Hematopoietic multipotent progenitor cell treated with erythropoietin and hydrocortisone succinate and interleukin-3 and kit ligand, for 6 days (in vitro differentiated cells): ENCODE results near the gene MYO18A.
"Not testable (repeated sequence)": the region's sequence is repeated elsewhere in the genome, so short reads cannot be mapped to it uniquely, and the experiment has no call there.

Source experiments
- DNase-seq: peaks from one replicate; pipeline ENCODE4 v3.0.0-alpha.2; 2015

Gene MYO18A

DNA sequence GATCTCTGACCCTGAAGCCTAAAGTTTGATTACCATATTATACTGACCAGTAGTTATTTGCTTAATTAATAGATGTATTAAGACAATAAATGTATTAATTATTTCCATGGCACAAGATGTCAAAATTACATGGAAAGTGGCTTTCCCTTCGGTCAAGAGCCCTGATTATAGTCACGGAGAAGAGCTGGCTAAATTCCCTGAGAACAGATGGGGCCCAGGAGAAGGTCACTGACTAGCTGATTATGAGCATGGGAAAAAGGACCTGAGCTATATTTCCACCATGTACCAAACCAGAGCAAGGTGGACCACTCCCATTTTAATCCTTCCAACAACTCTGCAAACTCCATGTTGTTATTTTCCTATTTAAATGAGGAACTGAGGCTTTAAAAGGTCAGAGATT, 12.9 kb upstream of the MYO18A start:
- DNase-seq, result no peak

DNA sequence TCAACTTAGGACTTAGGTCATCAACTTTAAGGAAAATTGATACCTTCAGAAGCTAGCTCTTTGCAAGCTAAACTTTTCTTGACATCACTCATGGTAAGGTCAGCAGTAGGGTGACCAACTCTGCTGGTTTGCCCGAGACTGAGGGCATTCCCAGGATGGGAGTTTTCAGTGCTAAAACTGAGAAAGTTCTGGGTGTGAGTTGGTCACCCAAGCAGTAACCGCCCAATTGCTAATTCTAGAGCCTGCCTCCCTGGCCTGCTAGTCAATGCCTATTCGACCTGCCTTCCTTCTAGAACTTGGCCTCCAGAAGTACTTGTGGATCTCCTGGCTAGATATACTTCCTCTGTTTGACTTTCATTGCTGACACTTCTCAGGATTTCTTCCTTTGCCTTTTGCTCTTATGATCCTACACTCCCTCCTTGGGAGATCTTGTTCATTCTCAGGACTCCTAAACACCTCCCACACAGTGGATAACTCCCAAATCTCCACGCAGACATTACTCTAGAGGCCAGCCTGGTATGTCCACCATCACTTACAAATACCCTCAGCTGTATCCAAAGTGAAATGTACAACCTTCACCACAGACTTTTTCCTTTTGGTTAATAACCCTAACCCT, 10.5 kb upstream of the MYO18A start:
- no peak for DNase-seq

DNA sequence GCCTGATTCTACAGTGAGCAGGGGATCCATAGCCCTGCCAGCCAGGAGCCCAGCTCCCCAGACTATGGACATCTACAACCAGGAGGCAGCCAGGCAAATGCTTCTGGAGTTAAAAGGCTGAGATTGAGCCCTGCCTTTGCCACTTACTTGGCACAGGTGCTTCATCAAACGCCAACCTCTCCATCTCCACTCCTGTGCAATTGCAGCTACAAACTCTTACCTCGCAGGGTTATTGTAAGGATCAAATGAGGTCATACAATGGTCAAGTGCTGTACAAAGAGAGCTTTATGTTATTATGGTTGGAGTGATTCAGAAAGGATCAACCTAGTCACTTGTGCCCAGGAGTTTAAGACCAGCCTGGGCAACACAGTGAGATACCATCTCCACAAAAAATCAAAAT, 9.8 kb upstream of the MYO18A start:
- DNase-seq, result no peak

DNA sequence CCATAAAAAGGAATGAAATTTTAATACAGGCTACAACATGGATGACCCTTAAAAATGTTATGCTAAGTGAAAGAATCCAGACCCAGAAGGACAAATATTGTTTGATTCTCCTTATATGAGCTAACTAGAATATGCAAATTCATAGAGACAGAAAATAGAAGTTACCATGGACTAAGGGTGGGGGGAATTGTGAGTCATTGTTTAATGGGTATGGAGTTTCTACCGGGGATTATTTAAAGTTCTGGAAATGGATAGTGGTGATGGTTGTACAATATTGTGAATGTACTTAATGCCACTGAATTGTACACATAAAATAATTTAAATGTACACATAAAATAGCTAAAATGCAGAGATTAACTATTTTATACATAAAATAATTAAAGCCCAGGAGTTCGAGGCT, 9.2 kb upstream of the MYO18A start:
- DNase-seq, result no peak

DNA sequence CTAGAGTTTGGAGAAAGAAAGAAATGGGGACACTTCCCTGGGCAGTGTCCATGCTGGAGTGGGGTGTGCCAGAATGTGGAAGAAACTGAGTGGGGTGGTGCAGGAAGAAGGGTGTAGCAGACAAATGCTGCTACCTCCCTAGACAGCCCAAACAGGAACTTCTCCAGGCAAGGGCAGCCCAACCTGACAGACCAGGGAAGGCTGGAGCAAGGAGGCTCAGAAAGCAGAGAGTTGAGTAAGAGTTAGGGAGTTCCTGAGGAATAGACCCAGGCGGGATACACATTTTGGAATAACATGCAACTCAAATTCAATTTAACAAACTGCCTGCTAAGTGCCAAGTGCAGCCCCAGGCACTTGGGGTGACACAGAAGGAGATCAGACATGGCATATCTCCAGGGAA, 1.0 kb upstream of the MYO18A start:
- DNase-seq, result no peak

DNA sequence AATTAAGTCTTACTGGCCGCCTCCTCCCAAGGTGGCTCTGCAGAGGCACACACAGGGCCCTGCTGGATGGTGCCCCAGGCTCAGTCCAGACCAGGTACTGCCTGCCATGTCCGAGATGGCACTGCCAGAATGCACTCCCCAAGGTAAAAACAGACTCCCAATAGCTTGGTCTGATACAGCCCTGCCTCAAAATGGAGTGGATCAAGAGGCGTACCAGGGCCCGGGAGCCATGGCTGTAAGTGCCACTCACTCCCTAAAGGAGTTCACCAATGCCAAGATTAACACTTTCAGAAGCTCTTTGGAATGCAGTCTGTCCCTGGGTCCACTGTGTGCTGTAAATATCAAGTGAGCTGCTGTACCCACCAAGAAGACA, 576 bp upstream of the MYO18A start:
- DNase-seq, result no peak

DNA sequence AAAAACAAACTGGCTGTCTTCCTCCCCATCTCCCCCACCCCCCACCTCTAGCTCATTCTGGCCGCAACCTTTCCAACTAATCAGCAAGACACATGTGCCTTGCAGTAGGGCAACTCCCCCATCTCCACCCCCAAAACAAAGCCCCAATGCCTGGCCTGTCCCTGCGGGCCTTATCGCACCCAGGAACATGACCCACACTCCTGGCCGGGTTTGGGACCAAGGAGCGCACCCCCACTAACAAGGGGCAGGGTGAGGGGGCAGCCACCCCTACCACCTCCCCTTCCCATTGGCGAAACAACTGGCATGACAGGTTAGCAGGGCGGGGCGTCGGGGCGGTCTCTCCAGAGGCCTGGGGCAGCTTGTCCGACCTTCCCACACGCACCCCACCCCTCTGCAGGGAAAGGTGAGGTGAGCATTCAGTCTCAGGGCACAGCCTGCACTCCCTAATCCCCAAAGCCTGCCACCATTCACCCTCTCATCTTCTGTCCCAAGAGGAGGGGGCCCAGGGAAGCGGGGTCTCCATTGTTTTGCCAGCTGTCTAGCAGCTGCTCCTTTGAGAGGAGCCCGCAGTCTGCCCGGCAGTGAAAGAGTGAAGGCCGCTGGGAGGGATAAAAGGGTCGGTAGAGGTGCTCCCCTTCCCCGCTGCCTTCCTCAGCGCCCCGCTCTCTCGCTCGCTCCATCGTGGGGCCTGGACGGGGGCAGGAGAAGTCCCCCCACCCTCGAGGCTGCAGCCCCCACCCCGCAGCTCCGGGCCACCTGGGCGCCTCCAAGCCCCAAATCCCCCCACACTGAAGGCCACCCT, 765 bp downstream of the MYO18A start:
- DNase-seq, result peak; percentile 93

DNA sequence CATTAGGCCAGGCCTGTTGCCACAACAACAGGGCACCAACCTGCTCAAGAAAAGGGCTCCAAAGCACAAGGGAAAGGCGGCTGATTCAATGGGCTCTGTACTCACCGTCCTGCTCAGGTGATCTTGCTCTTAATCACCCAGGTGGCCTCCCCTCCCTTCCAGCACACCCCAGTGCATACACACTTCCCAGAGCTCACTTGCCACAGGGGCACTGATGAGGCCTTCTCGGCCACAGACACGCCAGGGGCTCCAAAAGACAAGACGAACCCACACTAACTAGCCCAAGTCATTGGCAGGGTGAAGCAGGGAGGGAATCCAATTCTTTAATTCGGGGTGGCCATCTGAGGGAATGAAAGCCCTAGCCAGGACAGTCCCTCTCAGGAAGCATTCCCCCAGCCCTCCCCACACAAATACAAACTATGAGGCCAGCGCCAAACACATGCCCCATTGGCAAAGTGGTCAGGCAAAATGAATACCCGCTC, 1.4 kb downstream of the MYO18A start:
- DNase-seq, result peak; percentile 49

DNA sequence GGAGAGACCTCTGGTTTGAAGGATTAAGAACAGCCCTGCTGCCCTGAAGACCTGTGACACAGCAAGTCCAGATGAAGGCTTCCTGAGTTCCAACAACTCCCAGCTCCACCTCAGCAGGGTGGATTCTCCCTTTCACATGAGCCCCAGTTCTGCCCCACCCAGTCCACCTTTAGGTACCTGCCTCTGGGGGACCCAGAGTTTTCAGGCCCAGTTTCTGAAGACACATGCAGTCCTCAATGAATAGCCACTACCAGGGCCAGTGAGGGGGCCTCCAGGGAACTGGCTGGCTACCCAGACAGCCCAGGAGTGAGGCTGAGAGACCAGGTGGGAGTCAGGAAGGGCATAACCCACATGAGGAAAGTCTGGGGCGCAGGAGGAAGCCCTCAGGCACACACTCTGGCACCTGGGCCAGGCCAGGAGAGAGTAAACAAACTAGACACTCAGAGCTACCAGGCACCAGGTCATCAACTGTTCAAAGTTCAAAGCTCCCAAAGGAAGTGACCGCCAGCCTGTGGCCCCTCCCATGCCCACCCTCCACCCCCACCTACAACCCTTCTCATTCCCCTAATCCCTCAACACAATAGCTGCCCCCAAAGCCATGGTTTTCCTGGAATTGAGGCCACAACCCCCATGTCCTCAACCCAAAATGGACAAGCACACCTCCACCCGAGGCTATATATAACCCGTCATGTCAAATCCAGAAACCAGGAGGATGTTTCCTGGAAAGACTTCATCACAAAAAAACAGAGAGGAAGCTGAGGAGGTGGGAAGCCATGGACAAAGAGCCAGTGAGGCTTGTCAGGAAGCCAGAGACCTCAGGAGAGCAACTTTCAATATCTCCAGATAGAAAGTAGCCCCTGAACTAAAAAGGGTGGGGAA, 2.1 kb downstream of the MYO18A start:
- peak; percentile 18 for DNase-seq

DNA sequence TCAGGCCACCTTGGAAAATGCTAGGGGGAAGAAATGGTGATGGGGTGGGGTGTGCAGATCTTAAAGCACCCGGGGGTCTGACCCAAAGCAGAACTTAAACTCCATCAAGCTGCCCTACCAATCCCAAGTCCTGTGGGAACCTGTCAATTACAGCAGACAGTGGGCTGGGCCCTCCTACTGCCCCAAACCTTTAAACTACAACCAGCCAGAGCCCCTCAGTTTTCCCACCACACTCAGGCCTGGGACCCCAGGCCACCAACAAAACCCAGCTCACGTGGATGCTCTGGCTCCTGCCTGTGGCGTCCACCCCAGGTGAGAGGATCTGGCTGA, 2.7 kb downstream of the MYO18A start:
- no peak for DNase-seq

DNA sequence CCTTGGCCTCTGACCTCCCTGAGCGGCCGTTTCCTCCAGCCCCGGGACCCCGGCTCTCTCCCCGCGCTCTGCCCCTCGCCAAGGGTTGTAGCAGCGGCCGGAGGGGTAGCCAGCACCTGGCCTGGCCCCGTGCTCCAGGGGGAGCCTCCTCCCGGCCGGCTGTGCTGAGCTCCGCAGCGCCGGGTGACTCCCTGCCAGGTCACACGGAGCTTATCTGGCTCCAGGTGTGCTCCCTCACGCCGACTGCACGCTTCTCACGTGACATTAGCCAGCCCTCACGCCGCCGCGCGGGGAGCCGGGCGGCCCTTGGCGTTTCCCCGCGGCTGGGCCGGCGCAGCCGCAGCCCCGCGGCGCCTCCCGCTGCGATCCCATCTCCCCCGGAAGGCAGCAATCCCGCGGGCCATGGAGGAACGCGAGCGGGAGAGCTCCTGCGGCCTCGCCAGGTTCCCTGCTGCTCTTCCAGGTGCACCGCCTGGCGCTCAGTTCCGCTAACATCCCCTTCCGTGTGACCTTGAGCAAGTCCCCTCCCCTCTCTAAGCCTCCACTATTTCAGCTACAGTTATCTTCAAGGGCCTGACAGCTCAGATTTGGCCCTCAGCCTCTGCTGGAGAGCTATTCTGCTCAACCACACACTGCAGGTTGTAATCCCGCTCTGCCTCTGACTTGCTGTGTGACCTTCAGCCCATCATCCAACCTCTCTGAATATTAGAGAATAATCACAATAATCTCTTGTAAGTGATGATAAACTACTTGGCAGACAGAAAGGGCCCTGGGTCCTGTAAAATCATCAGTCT, 3.4 kb downstream of the MYO18A start:
- peak; percentile 83 for DNase-seq

DNA sequence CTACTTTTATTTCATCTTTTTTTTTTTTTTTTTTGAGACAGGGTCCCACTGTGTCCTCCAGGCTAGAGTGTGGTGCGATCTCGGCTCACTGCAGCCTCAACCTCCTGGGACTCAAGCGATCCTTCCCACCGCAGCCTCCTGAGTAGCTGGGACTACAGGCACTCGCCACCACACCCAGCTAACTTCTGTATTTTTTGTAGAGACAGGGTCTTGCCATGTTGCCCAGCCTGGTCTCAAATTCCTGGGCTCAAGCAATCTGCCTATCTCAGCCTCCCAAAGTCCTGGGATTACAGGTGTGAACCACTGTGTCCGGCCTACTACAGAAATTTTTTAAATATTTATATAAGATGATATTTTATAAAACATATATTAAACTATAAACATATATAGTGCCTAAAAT, 4.8 kb downstream of the MYO18A start:
- no peak for DNase-seq

DNA sequence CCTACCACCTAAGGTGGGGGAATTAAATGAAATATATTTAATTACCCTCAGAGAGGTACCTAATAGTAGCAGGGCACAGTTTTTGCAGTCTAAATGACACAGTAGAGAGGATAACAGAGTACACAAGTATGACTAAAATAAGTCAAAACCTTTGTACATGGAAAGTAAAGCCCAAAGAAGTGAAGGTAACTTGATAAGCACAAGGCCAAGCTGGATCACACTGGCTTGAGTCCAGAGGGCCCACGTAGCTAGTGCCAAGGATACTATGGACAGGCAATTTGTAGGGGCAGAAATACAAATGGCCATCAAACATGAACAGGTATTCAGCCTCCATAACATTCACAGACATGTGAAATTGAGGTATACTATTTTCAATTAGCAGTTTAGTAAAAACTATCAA, 7.6 kb downstream of the MYO18A start:
- DNase-seq, result no peak

DNA sequence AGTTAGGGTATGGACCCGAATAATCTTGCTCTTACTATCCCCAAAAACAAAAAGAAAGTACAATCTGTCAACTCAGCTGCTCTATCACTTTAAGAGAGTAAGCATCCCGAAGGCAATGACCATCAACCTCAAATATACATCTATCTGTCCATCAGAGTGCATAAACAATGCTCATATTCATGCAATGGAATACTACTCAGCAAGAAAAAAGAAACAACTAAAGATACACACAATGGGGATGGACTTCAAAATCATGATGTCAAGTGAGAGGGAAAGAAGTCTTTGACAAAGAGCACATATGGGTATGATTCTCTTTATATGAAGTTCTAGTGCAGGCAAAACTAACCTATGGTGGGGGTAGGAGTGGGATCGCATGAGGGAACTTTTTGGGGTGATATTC, 9.5 kb downstream of the MYO18A start:
- DNase-seq, result no peak

DNA sequence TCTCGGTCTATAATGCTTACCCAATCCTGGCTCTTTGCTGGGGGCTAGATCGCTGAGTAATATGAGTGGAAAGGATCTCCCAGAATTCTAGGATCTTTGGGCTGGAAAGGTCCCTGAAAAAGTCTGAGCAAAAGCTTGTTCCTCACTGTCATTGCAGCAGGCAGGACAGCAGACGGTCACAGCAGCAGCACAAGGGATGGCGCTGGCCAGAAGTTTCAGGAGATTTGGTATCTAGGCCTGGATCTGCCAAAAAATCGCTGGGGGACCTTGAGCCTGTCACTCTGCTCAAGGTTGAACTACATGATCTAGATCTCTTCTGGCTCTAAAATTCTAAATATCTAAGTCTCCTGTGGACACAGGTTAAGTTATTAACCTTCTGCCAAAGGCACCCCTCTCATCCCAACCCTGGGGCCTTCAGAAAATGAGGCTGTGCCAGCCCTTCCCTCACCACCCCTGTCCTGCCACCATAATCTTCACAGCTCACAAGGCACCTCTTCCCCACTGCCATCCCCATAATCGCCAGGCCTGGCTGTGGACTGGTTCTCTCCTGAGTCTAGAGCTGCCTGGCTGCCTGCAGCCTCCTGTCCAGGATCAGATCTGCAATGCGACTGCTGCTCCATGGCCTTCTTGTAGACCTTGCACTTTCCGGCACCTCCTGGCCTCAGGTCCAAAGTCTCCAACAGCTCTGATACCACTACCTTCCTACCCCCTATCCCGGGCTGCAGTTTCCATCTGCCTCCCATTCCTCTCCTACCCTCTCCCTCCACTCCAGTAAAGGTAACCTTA, 10.2 kb downstream of the MYO18A start:
- DNase-seq, result no peak

DNA sequence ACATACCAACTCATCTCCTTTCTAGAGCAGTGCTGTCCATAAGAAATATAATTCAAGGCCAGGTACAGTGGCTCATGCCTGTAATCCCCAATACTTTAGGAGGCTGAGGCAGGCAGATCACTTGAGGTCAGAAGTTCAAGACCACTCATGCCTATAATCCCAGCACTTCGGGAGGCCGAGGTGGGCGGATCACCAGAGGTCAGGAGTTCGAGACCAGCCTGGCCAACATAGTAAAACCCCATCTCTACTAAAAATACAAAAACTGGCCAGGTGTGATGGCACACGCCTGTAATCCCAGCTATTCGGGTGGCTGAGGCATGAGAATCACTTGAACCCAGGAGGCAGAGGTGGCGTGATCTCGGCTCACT, 11.5 kb downstream of the MYO18A start:
- DNase-seq, result not testable (repeated sequence)

DNA sequence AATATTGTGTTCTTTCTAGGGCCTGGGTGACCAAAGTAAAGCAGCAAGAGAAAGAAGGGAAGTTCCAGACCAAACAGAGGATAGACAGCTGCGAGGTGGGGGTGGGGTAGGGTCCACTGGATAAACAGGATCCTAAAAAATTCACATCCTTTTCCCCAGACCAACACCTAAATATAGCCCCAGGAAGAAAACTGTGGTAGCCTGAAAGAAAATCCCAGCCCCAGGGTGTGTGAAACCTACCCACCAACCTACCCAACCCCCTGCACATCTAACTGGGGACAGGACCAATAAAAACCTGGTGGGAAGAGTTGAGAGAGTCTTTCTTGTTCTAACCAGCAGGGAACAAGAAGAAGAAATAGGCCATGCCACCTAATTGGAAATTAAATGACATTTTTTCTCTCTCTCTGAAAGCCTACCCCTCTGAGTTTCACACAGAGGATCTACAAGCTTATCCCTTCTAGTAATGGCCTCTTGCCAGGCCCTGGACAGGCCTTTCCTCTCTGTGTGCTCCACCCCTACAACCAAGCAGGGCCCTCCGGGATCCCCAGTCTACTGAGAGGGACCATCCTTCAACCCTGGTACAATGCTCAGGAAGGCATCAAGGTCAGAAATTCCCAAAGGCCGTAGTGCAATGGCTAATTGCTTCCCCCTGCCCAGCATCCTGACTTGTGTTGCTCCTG, 12.0 kb downstream of the MYO18A start:
- DNase-seq, result no peak

DNA sequence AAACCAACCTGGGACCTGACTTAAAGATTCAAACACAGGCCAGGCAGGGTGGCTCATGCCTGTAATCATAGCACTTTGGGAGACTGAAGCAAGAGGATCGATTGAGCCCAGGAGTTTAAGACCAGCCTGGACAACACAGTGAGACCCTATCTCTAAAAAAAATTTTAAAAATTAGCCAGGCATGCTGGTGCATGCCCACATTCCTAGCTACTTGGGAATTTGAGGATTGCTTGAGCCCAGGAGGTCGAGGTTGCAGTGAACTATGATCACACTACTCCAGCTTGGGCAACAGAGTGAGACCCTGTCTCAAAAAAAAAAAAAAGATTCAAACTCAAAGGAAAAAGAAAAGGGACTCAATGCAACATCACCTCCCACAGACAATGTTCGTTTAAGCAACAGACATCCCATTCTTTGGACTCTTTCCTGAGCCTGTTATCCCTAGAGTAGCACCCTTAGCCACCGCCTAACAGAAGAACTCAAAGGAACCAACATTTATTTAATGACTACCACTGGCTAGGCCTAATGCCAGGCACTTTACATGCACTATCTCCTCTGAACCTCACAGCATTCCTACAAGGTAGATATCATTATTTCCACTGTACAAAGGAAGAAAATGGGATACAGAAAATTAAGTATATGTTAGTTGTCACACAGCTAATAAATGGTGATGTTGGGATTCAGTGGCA, 12.7 kb downstream of the MYO18A start:
- DNase-seq, result no peak

DNA sequence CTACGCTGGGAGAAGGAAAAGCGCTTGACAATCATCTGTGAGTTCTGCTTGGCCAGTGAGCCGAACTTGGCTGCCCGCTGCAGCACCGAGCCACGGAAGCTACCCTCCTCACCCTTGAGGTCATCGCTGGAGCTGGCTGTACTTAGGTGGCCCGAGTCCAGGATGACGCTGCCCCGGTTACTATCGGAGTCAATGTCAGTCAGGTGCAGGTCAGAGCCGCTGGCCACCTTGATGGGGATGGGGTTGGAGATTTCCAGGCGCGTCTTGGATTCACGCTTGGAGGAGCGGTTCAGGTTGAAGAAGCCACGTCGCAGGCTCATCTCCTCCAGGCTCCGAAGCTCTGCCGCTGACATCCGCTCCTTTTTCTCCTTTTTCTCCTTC, 13.7 kb downstream of the MYO18A start:
- DNase-seq, result no peak

DNA sequence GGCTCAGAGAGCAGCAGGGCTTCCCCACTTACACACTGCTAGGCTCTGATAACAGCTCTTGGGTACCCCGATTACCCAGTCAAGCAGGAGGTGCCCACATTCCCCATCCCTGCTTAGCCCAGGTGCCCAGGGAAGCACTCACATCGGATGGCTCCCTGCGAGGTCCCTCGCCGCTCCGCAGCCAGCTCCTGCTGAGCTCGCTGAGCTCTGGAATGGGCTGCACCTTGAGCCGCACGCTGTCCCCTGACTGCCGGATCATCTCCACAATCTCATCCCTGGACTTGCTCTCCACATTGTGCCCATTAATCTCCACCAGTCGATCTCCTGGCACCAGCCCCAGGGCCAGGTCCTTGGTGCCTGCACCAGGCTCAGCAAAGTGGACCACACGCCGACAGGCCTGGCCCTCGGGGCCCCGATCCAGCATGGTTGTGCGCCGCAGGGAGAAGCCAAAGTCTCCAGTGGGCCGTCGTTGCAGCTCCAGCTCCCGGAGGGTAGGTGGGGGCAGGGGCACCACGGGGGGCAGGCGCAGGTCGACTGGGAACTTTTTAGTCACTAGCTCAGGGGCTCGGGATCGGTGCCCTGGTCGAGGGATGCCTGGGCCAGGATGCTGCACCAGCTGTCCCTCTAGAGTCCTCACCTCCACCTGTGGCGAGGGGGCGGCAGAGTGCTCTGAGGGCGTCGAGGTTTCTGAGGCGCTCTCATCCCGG, 14.2 kb downstream of the MYO18A start:
- DNase-seq, result no peak
